HG02840 (cell line): Measurements from ENCODE around the gene CARF.
"Not testable (repeated sequence)": the region's sequence is repeated elsewhere in the genome, so short reads cannot be mapped to it uniquely, and the experiment has no call there.

Experiments
- ATAC-seq: cut with Tn5 transposase; IDR thresholded peaks from one replicate; pipeline ENCODE4 v1.9.1; 2021; ENCODE audit warnings: mild to moderate bottlenecking, moderate library complexity, moderate number of reproducible peaks; ENCODE audit not compliant: unreplicated experiment, low FRiP score

CARF gene, protein sequence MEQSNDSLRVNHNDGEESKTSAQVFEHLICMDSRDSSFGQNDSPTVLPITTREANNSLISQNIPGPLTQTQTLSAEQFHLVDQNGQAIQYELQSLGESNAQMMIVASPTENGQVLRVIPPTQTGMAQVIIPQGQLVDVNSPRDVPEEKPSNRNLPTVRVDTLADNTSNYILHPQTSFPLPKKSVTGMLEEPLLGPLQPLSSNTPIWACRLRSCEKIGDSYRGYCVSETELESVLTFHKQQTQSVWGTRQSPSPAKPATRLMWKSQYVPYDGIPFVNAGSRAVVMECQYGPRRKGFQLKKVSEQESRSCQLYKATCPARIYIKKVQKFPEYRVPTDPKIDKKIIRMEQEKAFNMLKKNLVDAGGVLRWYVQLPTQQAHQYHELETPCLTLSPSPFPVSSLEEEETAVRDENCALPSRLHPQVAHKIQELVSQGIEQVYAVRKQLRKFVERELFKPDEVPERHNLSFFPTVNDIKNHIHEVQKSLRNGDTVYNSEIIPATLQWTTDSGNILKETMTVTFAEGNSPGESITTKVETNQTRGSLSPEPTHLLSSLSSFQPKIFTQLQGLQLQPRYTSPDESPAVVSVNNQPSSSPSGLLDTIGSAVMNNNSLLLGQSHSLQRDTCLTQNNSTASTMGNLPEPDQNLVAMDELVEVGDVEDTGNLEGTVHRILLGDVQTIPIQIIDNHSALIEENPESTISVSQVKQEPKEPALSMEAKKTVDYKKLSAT

GRCh38 chr2:202911512-202912341 lies at the start of gene CARF, which contains the start of gene WDR12:
TSS of gene CARF (plus strand) at chr2:202912275. CDS start at chr2:202941903, 29,628 bp downstream.
TSS of gene WDR12 (minus strand) at chr2:202911673. CDS start at chr2:202911476, 197 bp downstream.
- ATAC-seq, result peak; percentile 79

DNA sequence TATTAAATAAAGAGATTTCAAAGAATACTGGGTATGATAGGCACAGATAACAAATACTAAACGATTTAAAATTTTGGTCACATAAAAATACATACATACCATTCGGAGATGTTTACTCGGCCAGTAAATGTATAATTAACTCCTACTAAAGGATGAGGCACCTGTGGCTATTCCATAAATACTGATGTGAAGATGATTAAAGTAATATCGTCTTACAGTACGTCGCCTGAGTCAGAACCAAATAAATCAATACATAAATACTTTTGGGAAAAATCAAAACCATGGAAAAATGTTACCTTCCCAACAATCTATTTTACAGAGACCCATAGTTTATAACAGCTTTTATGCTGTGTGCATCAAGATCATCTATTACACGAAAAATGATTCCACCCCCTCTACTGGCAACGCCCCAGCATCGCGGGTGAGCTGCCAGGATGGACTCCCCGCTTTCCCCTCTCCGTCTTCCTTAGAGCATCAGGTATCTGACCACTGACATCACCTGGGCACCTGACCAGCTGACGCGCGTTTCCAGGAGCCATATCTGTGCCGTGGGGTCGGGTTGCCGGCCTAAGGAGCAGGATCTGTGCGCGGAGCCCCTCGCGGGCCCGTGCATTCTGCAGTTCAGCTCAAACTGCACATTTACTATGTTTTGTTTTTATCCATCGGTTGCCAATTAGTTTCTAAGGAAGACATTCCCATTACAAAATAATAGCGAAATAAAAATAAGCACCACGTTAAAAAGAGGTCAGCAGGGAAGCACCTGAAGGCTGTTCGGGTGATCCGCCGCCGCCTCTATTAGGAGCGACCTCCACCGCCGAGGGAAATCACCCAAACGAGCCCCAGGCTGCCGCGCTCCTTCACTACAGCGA lies 41.4 kb upstream of the CARF start:
- ATAC-seq, result peak; percentile 75

- peak; percentile 44 for ATAC-seq
Observed at GRCh38 chr2:202871300-202872141, 40.6 kb upstream of the CARF start, which contains the start of gene ICA1L. TSS of gene ICA1L (minus strand) at chr2:202871766. CDS start at chr2:202829009, 42,757 bp downstream.

DNA sequence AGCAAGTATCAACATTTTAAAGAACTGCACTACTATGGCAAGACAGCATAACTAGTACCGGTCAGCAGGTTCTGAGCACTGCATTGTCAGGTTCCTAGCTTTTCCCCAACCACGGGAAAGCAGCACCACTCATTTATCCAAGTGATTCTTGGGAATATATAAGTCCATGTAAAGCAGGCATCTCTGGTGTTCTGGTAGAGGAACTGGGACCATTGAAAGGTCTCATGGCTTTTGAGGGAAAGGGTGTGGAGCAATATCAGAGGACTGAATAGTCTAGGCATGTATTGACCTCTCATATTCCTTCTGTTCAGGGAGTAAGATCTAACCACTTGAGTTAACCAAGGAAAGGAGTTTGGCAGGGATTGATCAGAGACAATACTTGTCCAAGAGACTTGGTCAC lies 34.4 kb upstream of the CARF start:
- no peak for ATAC-seq

GRCh38 chr2:202881570-202881969 lies 30.5 kb upstream of the CARF start:
- no peak for ATAC-seq

DNA sequence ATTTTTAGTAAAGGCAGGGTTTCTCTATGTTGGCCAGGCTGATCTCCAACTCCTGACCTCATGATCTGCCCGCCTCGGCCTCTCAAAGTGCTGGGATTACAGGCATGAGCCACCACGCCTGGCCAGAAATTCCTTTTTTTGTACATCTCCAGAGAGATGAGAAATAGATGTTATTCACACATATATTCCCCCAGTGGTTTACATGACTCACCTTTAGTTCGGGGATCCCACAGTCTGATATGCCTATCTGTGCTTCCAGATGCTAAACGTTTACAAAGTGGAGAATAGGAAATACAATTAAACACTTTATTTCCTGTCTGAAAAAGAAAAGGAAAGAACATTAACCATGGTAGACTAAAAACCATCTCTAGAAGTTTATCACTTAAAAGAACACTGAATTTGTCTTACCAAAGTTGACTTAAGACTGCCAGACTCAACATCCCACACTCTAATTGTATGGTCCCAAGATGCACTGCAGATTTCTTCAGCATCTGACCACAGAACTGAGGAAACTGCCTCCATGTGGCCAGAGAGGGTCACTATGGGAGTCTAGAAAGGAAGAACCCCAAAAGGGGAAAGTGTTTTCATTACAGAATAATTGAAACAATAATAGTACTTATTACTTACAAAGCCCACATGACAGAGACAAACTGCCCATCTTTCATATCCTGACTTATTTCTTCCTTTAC lies 27.9 kb upstream of the CARF start:
- no peak for ATAC-seq

DNA sequence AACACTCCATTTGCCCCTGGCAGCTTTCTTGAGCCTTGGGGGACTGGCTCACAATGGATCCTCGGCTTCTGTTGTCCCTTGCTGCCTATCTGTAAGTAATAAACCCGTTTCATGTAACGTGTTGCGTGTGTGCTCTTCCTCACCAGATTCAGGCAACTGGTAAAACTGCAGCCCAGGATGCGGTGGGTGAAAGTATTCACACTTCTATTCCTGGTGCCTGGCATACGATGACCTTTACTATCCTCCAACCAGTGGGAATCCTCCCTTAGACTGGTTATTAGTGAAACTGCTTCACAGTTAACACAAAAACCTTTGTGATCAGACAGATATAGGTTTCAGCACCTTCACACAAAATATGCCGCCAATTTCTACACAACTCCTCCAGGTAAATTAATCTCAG lies 26.9 kb upstream of the CARF start:
- no peak for ATAC-seq

- not testable (repeated sequence) for ATAC-seq
Observed at GRCh38 chr2:202905507-202905906, 6.6 kb upstream of the CARF start.

DNA sequence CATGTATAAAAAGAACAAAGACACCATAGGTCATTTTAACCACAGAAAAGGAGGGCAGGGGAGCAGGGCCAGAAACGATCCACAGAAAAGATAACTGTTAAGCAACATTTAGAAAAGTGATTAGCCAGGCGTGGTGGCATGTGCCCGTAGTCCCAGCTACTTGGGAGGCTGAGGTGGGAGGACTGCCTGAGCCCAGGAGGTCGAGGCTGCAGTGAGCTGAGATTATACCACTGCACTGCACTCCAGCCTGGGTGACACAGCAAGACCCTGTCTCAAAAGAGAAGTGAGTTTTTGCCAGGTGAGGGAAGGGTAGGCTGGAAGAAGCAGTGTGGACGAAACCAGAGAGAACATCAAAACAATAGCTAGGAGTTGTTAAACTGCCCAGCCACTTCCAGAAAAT lies 3.9 kb upstream of the CARF start:
- no peak for ATAC-seq

GRCh38 chr2:202909394-202910192 lies 2.5 kb upstream of the CARF start:
- ATAC-seq, result no peak

- ATAC-seq, result not testable (repeated sequence)
Observed at GRCh38 chr2:202910250-202910649, 1.8 kb upstream of the CARF start.

DNA sequence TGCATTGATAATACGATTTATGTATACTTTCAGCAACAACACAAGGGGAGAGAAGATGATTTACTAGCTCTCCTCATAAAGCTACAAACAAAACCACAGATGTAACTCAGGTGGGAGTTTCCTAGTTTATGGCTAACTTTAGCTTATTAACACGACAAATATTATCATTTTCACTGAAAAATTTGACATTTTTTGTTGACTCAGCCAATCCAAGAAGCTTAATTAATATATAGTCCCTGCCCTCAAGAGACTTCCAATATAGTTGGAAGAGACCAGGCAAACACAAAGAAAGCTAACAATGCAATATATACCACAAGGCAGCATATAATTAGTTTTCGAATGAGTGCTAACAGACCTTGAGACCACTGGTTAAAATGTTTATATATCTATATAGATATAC lies 1.4 kb upstream of the CARF start:
- ATAC-seq, result no peak

DNA sequence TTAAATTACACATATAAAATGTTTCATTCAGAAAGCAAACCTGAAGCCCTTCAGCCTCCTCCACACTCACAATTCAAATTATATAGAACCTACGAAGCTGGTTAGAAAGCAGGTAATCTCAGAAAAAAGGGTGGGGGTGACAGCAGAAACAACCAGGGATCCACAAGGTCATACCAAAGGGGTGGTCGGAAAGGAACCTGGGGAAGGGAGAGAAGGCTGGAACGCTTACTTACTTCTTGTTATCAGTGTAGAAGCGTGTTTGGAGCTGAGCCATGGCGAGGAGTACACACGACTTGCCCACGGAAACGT lies 918 bp upstream of the CARF start:
- no peak for ATAC-seq

GRCh38 chr2:202912342-202913201 lies 497 bp downstream of the CARF start:
- peak; percentile 52 for ATAC-seq

GRCh38 chr2:202918860-202919259 lies 6.8 kb downstream of the CARF start:
- no peak for ATAC-seq

DNA sequence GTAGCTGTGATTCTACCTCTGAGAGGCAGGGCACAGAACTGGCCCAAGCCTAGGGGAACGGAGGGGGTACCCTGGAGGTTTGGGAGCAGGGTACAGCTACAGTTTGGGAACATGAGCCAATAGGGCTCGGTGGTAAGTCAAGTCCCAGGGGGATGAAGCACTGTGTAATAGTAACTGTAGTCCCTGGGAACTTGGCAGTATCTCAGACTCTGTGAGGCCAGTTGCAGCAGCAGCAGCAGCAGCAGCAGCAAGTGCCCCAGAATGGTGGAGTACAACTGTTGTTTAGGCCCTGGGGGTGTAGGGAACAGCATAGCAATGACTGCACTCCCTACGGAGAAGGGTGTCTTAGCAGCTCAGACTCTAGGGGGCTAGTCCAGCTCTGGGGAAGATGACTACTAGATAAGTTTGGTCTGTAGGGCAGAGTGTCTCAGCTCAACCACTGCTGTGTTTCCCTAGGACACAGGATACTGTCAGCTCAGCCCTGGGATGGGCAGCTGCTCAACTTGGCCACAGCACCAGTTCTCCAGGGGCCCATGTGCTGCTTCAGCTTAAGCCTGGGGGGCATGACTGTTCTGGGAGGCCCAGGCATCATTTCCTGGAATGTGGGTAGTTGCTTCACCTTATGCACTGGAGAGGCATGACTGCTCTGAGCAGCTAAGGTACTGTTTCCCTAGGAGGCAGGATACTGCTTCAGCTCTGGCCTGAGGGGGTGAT lies 20.5 kb downstream of the CARF start:
- ATAC-seq, result no peak
